Keratinocyte (primary cell): ENCODE results near the gene CAT. TPM values are rescaled to one million over a fixed set of nuclear protein-coding genes. Genes with fewer than 3 reads are reported as not detected.
"Not testable (repeated sequence)": the region's sequence is repeated elsewhere in the genome, so short reads cannot be mapped to it uniquely, and the experiment has no call there.

ENCODE experiments used
- DNase-seq: peaks from one replicate; pipeline ENCODE4 v3.0.0-alpha.2; 2011; ENCODE audit warnings: low read depth, missing footprints, low spot score
- FAIRE-seq: peaks from 2 replicates; lab custom pipeline; 2011; peaks lifted over from hg19 to GRCh38; lab: Jason Lieb, UNC
- H2AFZ ChIP-seq: 2 replicates; pipeline ENCODE4 v1.6.0; 2012; ENCODE audit warnings: low read length, control low read depth, inconsistent platforms; ENCODE audit not compliant: control insufficient read depth
- H3K27ac ChIP-seq: 2 replicates; pipeline ENCODE4 v1.5.1; 2011; ENCODE audit warnings: low read length; ENCODE audit not compliant: control insufficient read depth, insufficient read depth
- H3K27me3 ChIP-seq: 3 replicates; pipeline ENCODE4 v1.6.0; 2011; ENCODE audit warnings: low read length; ENCODE audit not compliant: control insufficient read depth, insufficient read depth; ENCODE audit errors: extremely low read depth
- H3K36me3 ChIP-seq, 2 experiments: 2 replicates in 1 of 2; 3 replicates in 1 of 2; pipeline ENCODE4 v1.5.1; 2011; ENCODE audit warnings: low read length in 2 of 2, mild to moderate bottlenecking in 1 of 2; ENCODE audit not compliant: control insufficient read depth in 2 of 2, insufficient read depth in 2 of 2; ENCODE audit errors: extremely low read depth in 1 of 2
- H3K4me1 ChIP-seq: 3 replicates; pipeline ENCODE4 v1.5.1; 2011; ENCODE audit warnings: low read length; ENCODE audit not compliant: control insufficient read depth, insufficient read depth; ENCODE audit errors: extremely low read depth
- H3K4me2 ChIP-seq: 3 replicates; pipeline ENCODE4 v1.6.0; 2011; ENCODE audit warnings: low read depth, low read length; ENCODE audit not compliant: control insufficient read depth, insufficient read depth; ENCODE audit errors: extremely low read depth
- H3K4me3 ChIP-seq, 3 experiments: fragments of 200-600 bp in 1 of 3; sonication (generic) in 1 of 3; 2 replicates in 2 of 3; 3 replicates in 1 of 3; pipeline ENCODE4 v1.5.1; 2011 to 2016; ENCODE audit warnings: low read length in 3 of 3, mild to moderate bottlenecking in 3 of 3, control low read depth in 2 of 3, inconsistent platforms in 1 of 3, low read depth in 1 of 3, mixed read lengths in 1 of 3, mixed run types in 1 of 3, moderate library complexity in 1 of 3; ENCODE audit not compliant: control insufficient read depth in 2 of 3, insufficient read depth in 2 of 3; ENCODE audit errors: extremely low read depth in 1 of 3
- H3K79me2 ChIP-seq: 2 replicates; pipeline ENCODE4 v1.6.0; 2012; ENCODE audit warnings: low read length; ENCODE audit not compliant: control insufficient read depth, insufficient read depth
- H3K9ac ChIP-seq: 3 replicates; pipeline ENCODE4 v1.6.0; 2011; ENCODE audit warnings: low read length; ENCODE audit not compliant: control insufficient read depth, insufficient read depth; ENCODE audit errors: extremely low read depth
- H3K9me1 ChIP-seq: 3 replicates; pipeline ENCODE4 v1.6.0; 2011; ENCODE audit warnings: low read length; ENCODE audit not compliant: control insufficient read depth, insufficient read depth; ENCODE audit errors: extremely low read depth
- H3K9me3 ChIP-seq: 2 replicates; pipeline ENCODE4 v1.5.1; 2012; ENCODE audit warnings: low read depth, low read length; ENCODE audit not compliant: control insufficient read depth
- H4K20me1 ChIP-seq: 3 replicates; pipeline ENCODE4 v1.6.0; 2011; ENCODE audit warnings: low read length; ENCODE audit not compliant: control insufficient read depth, insufficient read depth; ENCODE audit errors: extremely low read depth
- CTCF ChIP-seq, 3 experiments: IDR thresholded peaks in 1 of 3; conservative IDR thresholded peaks in 1 of 3; optimal IDR thresholded peaks in 1 of 3; 2 replicates in 2 of 3; 3 replicates in 1 of 3; pipeline versions ENCODE3 to v1.5.1; 2011; ENCODE audit warnings: low read length in 3 of 3, mild to moderate bottlenecking in 3 of 3, moderate library complexity in 2 of 3, control low read depth in 1 of 3, inconsistent platforms in 1 of 3; ENCODE audit not compliant: insufficient read depth in 2 of 3; ENCODE audit errors: extremely low read depth in 1 of 3
- EZH2 ChIP-seq: IDR thresholded peaks from one replicate; pipeline ENCODE4 v1.6.1; 2012; ENCODE audit warnings: inconsistent platforms, mild to moderate bottlenecking, low read length, moderate library complexity
- dilution Hi-C: fragments of 300-500 bp; cut with MboI; formaldehyde crosslinking; loops from one replicate; pipeline ENCODE4 v1.7.0; 2020; ENCODE audit warnings: low sequenced_read_pairs; ENCODE audit not compliant: extremely low pct_ligation_motif_present
- polyA plus RNA-seq, 5 experiments: library from polyadenylated mRNA; depleted of rRNA in 3 of 5; stranded (reverse) in 3 of 5; stranded (forward) in 1 of 5; unstranded in 1 of 5; fragments of >200 nt; gene quantifications; 1 replicate in 1 of 5; 2 replicates in 3 of 5; 3 replicates in 1 of 5; pipeline versions ENCODE4 v1.2.1 to v1.2.3, GENCODE V29; 2011 to 2012; ENCODE audit warnings: missing spikeins in 2 of 5, low read depth in 1 of 5, low replicate concordance in 1 of 5

Gene CAT
- polyA plus RNA-seq, 1 donor (not counting 4 experiments of a cell fraction or from before 2014, with no cell fraction given), result 94.8 TPM

GRCh38 chr11:34423300-34423699 lies 15.4 kb upstream of the CAT start:
- TF ChIP-seq EZH2, result no peak
- TF ChIP-seq CTCF (optimal IDR thresholded peaks at IDR 0.05 in 1 of 3, IDR thresholded peaks at IDR 0.05 in 1 of 3, conservative IDR thresholded peaks at IDR 0.05 in 1 of 3; ENCODE audit: extremely low read depth in 1 of 3, insufficient read depth in 2 of 3, low read length in 3 of 3), result no peak
- dilution Hi-C loops, result no loop called here

GRCh38 chr11:34424826-34425225 lies 13.9 kb upstream of the CAT start:
- FAIRE-seq, H3K9me1 ChIP-seq, H3K36me3 ChIP-seq, H4K20me1 ChIP-seq, H3K9ac ChIP-seq, H3K79me2 ChIP-seq, H3K4me3 ChIP-seq, H3K9me3 ChIP-seq, H3K27me3 ChIP-seq, H2AFZ ChIP-seq, H3K27ac ChIP-seq, dilution Hi-C loops, DNase-seq, H3K4me2 ChIP-seq: not testable (repeated sequence)
- H3K4me1 ChIP-seq, result peaks cover 12% of the 10 kb centered on the region

More at GRCh38 chr11:34423300-34423699, 15.4 kb upstream of the CAT start:
- Histone ChIP-seq H2AFZ (no peak overlapping the region), H3K4me2 (no peak overlapping the region), H3K4me3 (no peak overlapping the region), H3K9me3 (no peaks in the 10 kb centered on the region), H3K27me3 (no peaks in the 10 kb centered on the region), H3K27ac (no peak overlapping the region), H3K9ac (no peak overlapping the region), H4K20me1 (no peaks in the 10 kb centered on the region), H3K79me2 (no peaks in the 10 kb centered on the region), H3K4me1 (peaks cover 12% of the 10 kb centered on the region), H3K36me3 (no peaks in the 10 kb centered on the region), H3K9me1 (no peaks in the 10 kb centered on the region)
- FAIRE-seq, result no peak
- DNase-seq, result no peak

- no peaks in the 10 kb centered on the region for H3K36me3 ChIP-seq
- no peak overlapping the region for H3K4me2 ChIP-seq
- H3K27me3 ChIP-seq, result no peaks in the 10 kb centered on the region
- no peak overlapping the region for H3K27ac ChIP-seq
- FAIRE-seq (no peak), DNase-seq (no peak)
- no peaks in the 10 kb centered on the region for H3K9me1 ChIP-seq
- no peak overlapping the region for H2AFZ ChIP-seq
- no peaks in the 10 kb centered on the region for H4K20me1 ChIP-seq
- peaks cover 12% of the 10 kb centered on the region for H3K4me1 ChIP-seq
- no peak overlapping the region for H3K4me3 ChIP-seq
- no peak for TF ChIP-seq CTCF (optimal IDR thresholded peaks at IDR 0.05 in 1 of 3, IDR thresholded peaks at IDR 0.05 in 1 of 3, conservative IDR thresholded peaks at IDR 0.05 in 1 of 3; ENCODE audit: extremely low read depth in 1 of 3, insufficient read depth in 2 of 3, low read length in 3 of 3)
- no peak for TF ChIP-seq EZH2
- no peak overlapping the region for H3K9ac ChIP-seq
- H3K79me2 ChIP-seq, result no peaks in the 10 kb centered on the region
- no peaks in the 10 kb centered on the region for H3K9me3 ChIP-seq
- dilution Hi-C loops, result no loop called here
These were observed 13.4 kb upstream of the CAT start for GRCh38 chr11:34425360-34425759.
